GM10248 (cell line): Measurements from ENCODE around the gene MGLL.

Experiments
- CTCF ChIA-PET: fragments of 300-600 bp; sonication (Branson Sonifier 250); formaldehyde crosslinking; extraction: SDS; loops from one replicate; lab custom pipeline; 2021; ENCODE audit warnings: antibody characterized with exemption; lab: Yijun Ruan, JAX
- POLR2A ChIA-PET: fragments of 350-650 bp; sonication (Branson Sonifier 250); formaldehyde crosslinking; extraction: SDS; loops from one replicate; lab custom pipeline; 2020; ENCODE audit warnings: antibody characterized with exemption; lab: Yijun Ruan, JAX
- DNase-seq: peaks from one replicate; pipeline ENCODE4 v3.0.0; 2012; ENCODE audit errors: extremely low spot score
- CTCF ChIP-seq: IDR thresholded peaks from 2 replicates; pipeline ENCODE4 v1.5.1; 2012; ENCODE audit warnings: mild to moderate bottlenecking, low read depth; ENCODE audit errors: extremely low read depth, missing control alignments, control extremely low read depth

MGLL gene

GRCh38 chr3:127816783-127817405 lies 5.4 kb downstream of the MGLL start:
- no peak for DNase-seq
- ChIA-PET CTCF (interaction anchor here (1.0 kb wide), 1 partner anchor 18 kb away, joined by 3 read pairs; no protein-coding TSS in a partner anchor), POLR2A (interaction anchor here (0.7 kb wide), 1 partner anchor 27 kb away, joined by 3 read pairs; no protein-coding TSS in a partner anchor)
- TF ChIP-seq CTCF, result no peak

DNA sequence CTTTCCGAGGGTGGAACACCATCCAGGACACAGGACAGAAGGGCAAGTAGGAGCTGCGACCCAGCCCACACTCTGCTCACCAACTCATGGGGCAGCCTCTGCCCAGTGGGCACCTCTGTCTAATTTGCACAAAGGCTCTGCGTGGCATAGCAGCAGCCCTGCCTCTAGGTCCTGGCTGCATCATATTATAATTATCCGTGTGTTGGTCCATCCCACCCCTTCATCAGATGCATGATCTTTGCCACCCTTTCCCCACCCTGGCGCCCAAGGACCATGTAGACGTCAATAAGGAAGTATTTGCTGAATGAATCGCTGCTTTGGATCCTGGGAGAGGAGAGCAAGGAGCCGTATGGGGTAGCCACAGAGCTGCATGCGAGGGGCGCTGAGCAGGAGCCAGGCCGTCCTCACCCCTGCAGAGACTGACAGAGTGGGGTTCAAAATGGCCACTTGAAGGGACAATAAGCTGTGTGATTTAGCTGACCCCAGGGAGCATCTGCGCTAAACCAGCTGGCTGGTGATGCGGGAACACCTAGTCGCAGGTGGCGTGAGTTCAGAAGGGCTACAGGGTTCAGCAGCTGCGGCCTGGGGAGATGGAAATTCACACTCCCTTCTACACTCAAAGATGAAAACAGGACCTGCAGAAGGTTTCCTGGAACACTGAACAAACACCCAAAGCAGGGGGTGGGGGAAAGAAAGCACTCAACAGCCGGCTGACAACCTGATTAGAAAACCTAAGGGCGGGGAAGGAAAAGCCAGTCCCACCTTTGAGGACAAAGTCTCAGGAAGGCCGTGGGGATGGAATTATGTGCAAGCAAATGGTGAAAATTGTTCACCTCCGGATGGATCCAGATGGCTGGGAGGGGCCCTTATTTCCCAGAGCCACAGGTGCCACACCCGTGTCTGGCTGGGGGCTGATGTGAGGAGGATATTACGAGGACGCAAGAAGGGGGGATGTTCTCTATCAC lies 6.4 kb downstream of the MGLL start:
- CTCF ChIA-PET, result interaction anchor here (0.6 to 1.0 kb wide), 2 partner anchors 9 to 19 kb away, joined by 3 read pairs; no protein-coding TSS in a partner anchor
- TF ChIP-seq CTCF, result no peak
- no peak for DNase-seq
- POLR2A ChIA-PET, result no interaction called here

DNA sequence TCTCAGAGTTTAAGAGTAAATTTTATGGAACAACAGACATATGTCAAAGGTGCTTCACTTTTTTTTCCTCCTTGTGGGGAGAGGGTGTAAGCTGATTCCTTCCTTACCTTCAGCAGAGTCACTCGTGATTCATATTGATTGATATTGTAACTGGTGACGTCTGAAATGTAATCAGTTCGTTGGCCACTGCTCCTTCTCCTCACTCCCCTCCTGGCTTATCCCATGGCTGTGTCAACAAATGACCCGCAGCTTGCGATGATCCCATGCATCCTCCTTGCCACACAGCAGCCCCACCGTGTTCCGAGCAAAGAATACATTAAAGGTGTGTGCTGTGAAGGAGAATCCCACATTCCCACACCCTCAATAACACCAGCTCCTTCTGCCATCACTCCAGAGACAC lies 7.3 kb downstream of the MGLL start:
- ChIA-PET POLR2A (no interaction called here), CTCF (interaction anchor here (1.0 kb wide), 1 partner anchor 50 kb away, joined by 3 read pairs; no protein-coding TSS in a partner anchor)
- no peak for TF ChIP-seq CTCF
- DNase-seq, result no peak

GRCh38 chr3:127814325-127814781 lies 8.0 kb downstream of the MGLL start:
- ChIA-PET CTCF (interaction anchor here (1.0 kb wide), 1 partner anchor 50 kb away, joined by 3 read pairs; no protein-coding TSS in a partner anchor), POLR2A (no interaction called here)
- TF ChIP-seq CTCF, result no peak
- DNase-seq, result no peak

GRCh38 chr3:127812151-127812550 lies 10.2 kb downstream of the MGLL start:
- CTCF ChIA-PET, result interaction anchor here (1.0 to 1.5 kb wide), 2 partner anchors 13 to 62 kb away, joined by 3 to 4 read pairs; no protein-coding TSS in a partner anchor
- POLR2A ChIA-PET, result no interaction called here
- no peak for DNase-seq
- no peak for TF ChIP-seq CTCF

DNA sequence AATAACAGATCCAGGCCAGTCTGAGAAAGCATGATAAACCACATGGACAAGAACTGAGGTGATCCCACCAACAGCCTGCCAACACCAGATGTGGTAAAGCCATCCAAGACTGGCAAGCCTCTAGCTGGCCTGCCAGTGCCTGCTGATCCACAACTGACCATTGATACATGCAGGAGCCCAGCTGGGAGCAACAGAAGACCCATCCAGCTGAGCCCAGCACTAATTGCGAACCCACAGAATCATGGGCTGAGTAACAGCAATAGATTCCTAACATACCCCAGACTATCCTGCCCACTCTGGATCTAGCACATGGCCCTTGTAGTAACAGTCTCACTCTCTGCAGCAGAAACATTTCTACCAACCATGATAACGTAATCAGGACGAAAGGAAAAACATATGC lies 10.6 kb downstream of the MGLL start:
- CTCF ChIA-PET, result interaction anchor here (1.0 to 1.5 kb wide), 4 partner anchors 9 to 62 kb away, joined by 3 to 4 read pairs (median 4); no protein-coding TSS in a partner anchor
- TF ChIP-seq CTCF, result no peak
- no peak for DNase-seq
- POLR2A ChIA-PET, result no interaction called here
